Astrocyte (in vitro differentiated cells and primary cell): Measurements from ENCODE around the gene CLIC1.

Source experiments
- EZH2 ChIP-seq: IDR thresholded peaks from 2 replicates; pipeline ENCODE4 v1.6.1; 2012; ENCODE audit warnings: mild to moderate bottlenecking, low read length, inconsistent platforms; ENCODE audit not compliant: insufficient read depth
- TF ChIP-seq, protein P1 (sequence below): IDR thresholded peaks from 2 replicates; pipeline ENCODE4 v1.5.1; 2011; ENCODE audit warnings: low read depth, mild to moderate bottlenecking, inconsistent platforms, low read length, moderate library complexity; ENCODE audit not compliant: insufficient read depth

GRCh38 chr6:31721351-31722020 lies 14.8 kb downstream of the CLIC1 start, which contains the start of gene LY6G6C:
- TF ChIP-seq, protein P1, sequence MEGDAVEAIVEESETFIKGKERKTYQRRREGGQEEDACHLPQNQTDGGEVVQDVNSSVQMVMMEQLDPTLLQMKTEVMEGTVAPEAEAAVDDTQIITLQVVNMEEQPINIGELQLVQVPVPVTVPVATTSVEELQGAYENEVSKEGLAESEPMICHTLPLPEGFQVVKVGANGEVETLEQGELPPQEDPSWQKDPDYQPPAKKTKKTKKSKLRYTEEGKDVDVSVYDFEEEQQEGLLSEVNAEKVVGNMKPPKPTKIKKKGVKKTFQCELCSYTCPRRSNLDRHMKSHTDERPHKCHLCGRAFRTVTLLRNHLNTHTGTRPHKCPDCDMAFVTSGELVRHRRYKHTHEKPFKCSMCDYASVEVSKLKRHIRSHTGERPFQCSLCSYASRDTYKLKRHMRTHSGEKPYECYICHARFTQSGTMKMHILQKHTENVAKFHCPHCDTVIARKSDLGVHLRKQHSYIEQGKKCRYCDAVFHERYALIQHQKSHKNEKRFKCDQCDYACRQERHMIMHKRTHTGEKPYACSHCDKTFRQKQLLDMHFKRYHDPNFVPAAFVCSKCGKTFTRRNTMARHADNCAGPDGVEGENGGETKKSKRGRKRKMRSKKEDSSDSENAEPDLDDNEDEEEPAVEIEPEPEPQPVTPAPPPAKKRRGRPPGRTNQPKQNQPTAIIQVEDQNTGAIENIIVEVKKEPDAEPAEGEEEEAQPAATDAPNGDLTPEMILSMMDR: no peak
- no peak for TF ChIP-seq EZH2
